Panc1 (cell line): ENCODE results near the gene MREG. TPM values are rescaled to one million over a fixed set of nuclear protein-coding genes. Genes with fewer than 3 reads are reported as not detected.
"Not testable (repeated sequence)": the region's sequence is repeated elsewhere in the genome, so short reads cannot be mapped to it uniquely, and the experiment has no call there.

Experiments
- ATAC-seq: fragments of 200-7000 bp; cut with Tn5 transposase; 2 replicates; pipeline ENCODE4 v1.9.1; 2020; ENCODE audit warnings: mild to moderate bottlenecking, moderate library complexity
- BruUV-seq: library from RNA; stranded (reverse); fragments of 400-500 nt; replicated peaks from 2 replicates; lab custom pipeline; 2021; lab: Mats Ljungman, UMichigan
- CTCF ChIA-PET: fragments of 300-600 bp; sonication (Branson Sonifier 250); formaldehyde crosslinking; loops from one replicate; lab custom pipeline; 2022; ENCODE audit warnings: antibody characterized with exemption; lab: Charles Lee
- POLR2A ChIA-PET: fragments of 300-600 bp; sonication (Branson Sonifier 250); formaldehyde crosslinking; loops from one replicate; lab custom pipeline; 2022; ENCODE audit warnings: antibody characterized with exemption; lab: Charles Lee
- DNase-seq: peaks from one replicate; pipeline ENCODE4 v3.0.0-alpha.2; 2010; ENCODE audit warnings: low read depth, low spot score
- H3K27ac ChIP-seq: 2 replicates; pipeline ENCODE4 v1.5.1; 2011; ENCODE audit warnings: mild to moderate bottlenecking, low read length, inconsistent platforms
- H3K27me3 ChIP-seq: fragments of 200-500 bp; sonication (Bioruptor generic); 2 replicates; pipeline ENCODE4 v1.6.0; 2014; ENCODE audit warnings: low read length, inconsistent platforms; ENCODE audit not compliant: control insufficient read depth, insufficient read depth
- H3K36me3 ChIP-seq: fragments of 200-500 bp; sonication (Bioruptor generic); 2 replicates; pipeline ENCODE4 v1.5.1; 2014; ENCODE audit warnings: inconsistent platforms, mild to moderate bottlenecking, low read length, moderate library complexity; ENCODE audit not compliant: control insufficient read depth, insufficient read depth
- H3K4me1 ChIP-seq: 2 replicates; pipeline ENCODE4 v1.5.1; 2011; ENCODE audit warnings: inconsistent platforms, mild to moderate bottlenecking, low read length, moderate library complexity; ENCODE audit not compliant: control insufficient read depth, insufficient read depth
- H3K4me3 ChIP-seq, 2 experiments: 2 replicates each; pipeline ENCODE4 v1.5.1; 2011 to 2012; ENCODE audit warnings: low read depth in 2 of 2, low read length in 2 of 2, mild to moderate bottlenecking in 2 of 2, inconsistent platforms in 1 of 2, moderate library complexity in 1 of 2
- H3K9me3 ChIP-seq: fragments of 200-500 bp; sonication (Bioruptor generic); 2 replicates; pipeline ENCODE4 v1.5.1; 2014; ENCODE audit warnings: low read depth, mild to moderate bottlenecking, inconsistent platforms, low read length, moderate library complexity; ENCODE audit not compliant: control insufficient read depth, insufficient read depth
- POLR2AphosphoS5 ChIP-seq: IDR thresholded peaks from 2 replicates; pipeline ENCODE4 v1.6.1; 2012; ENCODE audit warnings: mild to moderate bottlenecking, low read depth, low read length, moderate library complexity
- REST ChIP-seq, 2 experiments: IDR thresholded peaks; 2 replicates each; pipeline ENCODE4 v1.6.1; 2011 to 2012; ENCODE audit warnings: low read depth in 2 of 2, control low read depth in 1 of 2, low read length in 1 of 2, mild to moderate bottlenecking in 1 of 2, moderate library complexity in 1 of 2; ENCODE audit not compliant: insufficient read depth in 1 of 2
- SIN3A ChIP-seq: IDR thresholded peaks from 2 replicates; pipeline ENCODE4 v1.6.1; 2012; ENCODE audit warnings: low read depth, mild to moderate bottlenecking, low read length, moderate library complexity, borderline replicate concordance; ENCODE audit not compliant: insufficient read depth
- TCF7L2 ChIP-seq: IDR thresholded peaks from 2 replicates; pipeline ENCODE4 v1.6.1; 2011; ENCODE audit warnings: mild to moderate bottlenecking, low read depth, low read length, inconsistent platforms
- in situ Hi-C: cut with HindIII; loops from 2 replicates; pipeline ENCODE4 v1.10.0; 2016; ENCODE audit warnings: low sequenced_read_pairs, low pct_unique_long_range_greater_than_20kb
- intact Hi-C: fragments of 100-400 bp; cut with micrococcal nuclease; formaldehyde crosslinking; loops from one replicate; pipeline ENCODE4 v1.10.0; 2022; ENCODE audit not compliant: unreplicated experiment
- total RNA-seq: library from RNA; stranded (reverse); gene quantifications from one replicate; pipeline ENCODE4 v1.2.1, GENCODE V29; 2021; ENCODE audit not compliant: unreplicated experiment
- TF ChIP-seq, protein P1 (sequence below): fragments of 450-650 bp; IDR thresholded peaks from 2 replicates; pipeline ENCODE4 v1.5.1; 2017; ENCODE audit warnings: mild to moderate bottlenecking

The MREG gene
- total RNA-seq, 1 experiment from 2014 or later: 19.2 TPM

GRCh38 chr2:215994911-215995310 is 18.4 kb downstream of the MREG start:
- TF ChIP-seq SIN3A (no peak), POLR2AphosphoS5 (no peak)
- no peaks in the 10 kb centered on the region for H3K4me1 ChIP-seq
- H3K4me3 ChIP-seq: no peak overlapping the region
- intact Hi-C loops (no loop called here), in situ Hi-C loops (no loop called here)
- ATAC-seq (peak; percentile 30; the same call in 1 of the 2 replicates), DNase-seq (no peak)
- H3K36me3 ChIP-seq: no peaks in the 10 kb centered on the region
- H3K9me3 ChIP-seq: no peaks in the 10 kb centered on the region
- ChIA-PET POLR2A (no interaction called here), CTCF (no interaction called here)
- H3K27ac ChIP-seq: no peak overlapping the region
- BruUV-seq: TSS peak; percentile 68
- H3K27me3 ChIP-seq: no peaks in the 10 kb centered on the region

DNA sequence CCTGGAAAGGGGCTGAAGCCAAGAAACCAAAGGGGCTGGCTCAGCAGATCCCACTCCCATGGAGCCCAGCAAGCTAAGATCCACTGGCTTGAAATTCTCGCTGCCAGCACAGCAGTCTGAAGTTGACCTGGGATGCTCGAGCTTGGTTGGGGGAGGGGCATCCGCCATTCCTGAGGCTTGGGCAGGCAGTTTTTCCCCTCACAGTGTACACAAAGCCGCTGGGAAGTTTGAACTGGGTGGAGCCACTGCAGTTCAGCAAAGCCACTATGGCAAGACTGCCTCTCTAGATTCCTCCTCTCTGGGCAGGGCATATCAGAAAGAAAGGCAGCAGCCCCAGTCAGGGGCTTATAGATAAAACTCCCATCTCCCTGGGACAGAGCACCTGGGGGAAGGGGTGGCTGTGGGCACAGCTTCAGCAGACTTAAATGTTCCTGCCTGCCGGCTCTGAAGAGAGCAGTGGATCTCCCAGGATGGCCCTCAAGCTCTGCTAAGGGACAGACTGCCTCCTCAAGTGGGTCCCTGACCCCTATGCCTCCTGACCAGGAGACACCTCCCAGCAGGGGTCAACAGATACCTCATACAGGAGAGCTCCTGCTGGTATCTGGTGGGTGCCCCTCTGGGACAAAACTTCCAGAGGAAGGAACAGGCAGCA is 24.7 kb downstream of the MREG start:
- DNase-seq, H3K4me1 ChIP-seq, ATAC-seq, intact Hi-C loops, H3K9me3 ChIP-seq, H3K27ac ChIP-seq, CTCF ChIA-PET, H3K4me3 ChIP-seq, H3K27me3 ChIP-seq, POLR2A ChIA-PET, H3K36me3 ChIP-seq, BruUV-seq, in situ Hi-C loops: not testable (repeated sequence)

GRCh38 chr2:215985257-215985656 is 28.1 kb downstream of the MREG start:
- BruUV-seq: no TSS peak
- ChIA-PET POLR2A (no interaction called here), CTCF (no interaction called here)
- no peak for DNase-seq
- ATAC-seq: no peak
- H3K36me3 ChIP-seq: no peaks in the 10 kb centered on the region
- H3K9me3 ChIP-seq: no peaks in the 10 kb centered on the region; the same call in 1 of the 2 replicates
- TF ChIP-seq REST (IDR thresholded peaks at IDR 0.05; ENCODE audit: insufficient read depth in 1 of 2, low read depth in 2 of 2, low read length in 1 of 2) (no peak), TCF7L2 (no peak), SIN3A (no peak), POLR2AphosphoS5 (no peak)
- TF ChIP-seq, protein P1, sequence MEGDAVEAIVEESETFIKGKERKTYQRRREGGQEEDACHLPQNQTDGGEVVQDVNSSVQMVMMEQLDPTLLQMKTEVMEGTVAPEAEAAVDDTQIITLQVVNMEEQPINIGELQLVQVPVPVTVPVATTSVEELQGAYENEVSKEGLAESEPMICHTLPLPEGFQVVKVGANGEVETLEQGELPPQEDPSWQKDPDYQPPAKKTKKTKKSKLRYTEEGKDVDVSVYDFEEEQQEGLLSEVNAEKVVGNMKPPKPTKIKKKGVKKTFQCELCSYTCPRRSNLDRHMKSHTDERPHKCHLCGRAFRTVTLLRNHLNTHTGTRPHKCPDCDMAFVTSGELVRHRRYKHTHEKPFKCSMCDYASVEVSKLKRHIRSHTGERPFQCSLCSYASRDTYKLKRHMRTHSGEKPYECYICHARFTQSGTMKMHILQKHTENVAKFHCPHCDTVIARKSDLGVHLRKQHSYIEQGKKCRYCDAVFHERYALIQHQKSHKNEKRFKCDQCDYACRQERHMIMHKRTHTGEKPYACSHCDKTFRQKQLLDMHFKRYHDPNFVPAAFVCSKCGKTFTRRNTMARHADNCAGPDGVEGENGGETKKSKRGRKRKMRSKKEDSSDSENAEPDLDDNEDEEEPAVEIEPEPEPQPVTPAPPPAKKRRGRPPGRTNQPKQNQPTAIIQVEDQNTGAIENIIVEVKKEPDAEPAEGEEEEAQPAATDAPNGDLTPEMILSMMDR: no peak
- in situ Hi-C loops: no loop called here
- H3K27ac ChIP-seq: no peak overlapping the region
- peaks cover 13% of the 10 kb centered on the region for H3K4me1 ChIP-seq
- H3K27me3 ChIP-seq: no peaks in the 10 kb centered on the region
- H3K4me3 ChIP-seq: no peak overlapping the region
- intact Hi-C loops: no loop called here
